Ovary (tissue), 9 donors: ENCODE measurements around the gene B9D1. TPM values are rescaled to one million over a fixed set of nuclear protein-coding genes. Genes with fewer than 3 reads are reported as not detected.

Source experiments
- DNase-seq, 5 donors: peaks; one replicate each; pipeline ENCODE4 v3.0.0-alpha.2; 2019 to 2020
- H3K27ac ChIP-seq, 2 donors: fragments of 200-600 bp; one replicate each; pipeline versions ENCODE4 v1.5.1 to v1.8.0; 2019 to 2022
- H3K27me3 ChIP-seq: fragments of 200-600 bp; one replicate; pipeline ENCODE4 v1.8.0; 2022
- H3K36me3 ChIP-seq: fragments of 200-600 bp; sonication (generic); one replicate; pipeline ENCODE4 v1.5.1; 2019
- H3K4me1 ChIP-seq: one replicate; pipeline ENCODE4 v1.8.1; 2013; ENCODE audit warnings: mild to moderate bottlenecking, moderate library complexity; ENCODE audit not compliant: insufficient read depth
- H3K4me3 ChIP-seq: fragments of 200-600 bp; sonication (generic); one replicate; pipeline ENCODE4 v1.5.1; 2017
- H3K9me3 ChIP-seq, 2 donors: fragments of 200-600 bp in 1 of 2; sonication (generic) in 1 of 2; one replicate each; pipeline versions ENCODE4 v1.5.1 to v1.8.1; 2013 to 2019; ENCODE audit warnings: mild to moderate bottlenecking in 1 of 2, moderate library complexity in 1 of 2
- EP300 ChIP-seq: sonication (generic); formaldehyde crosslinking; IDR thresholded peaks from one replicate; pipeline ENCODE4 v1.6.1; 2017; ENCODE audit warnings: antibody characterized with exemption
- POLR2A ChIP-seq: fragments of 450-650 bp; IDR thresholded peaks from one replicate; pipeline ENCODE4 v1.6.1; 2017; ENCODE audit warnings: antibody characterized with exemption, mild to moderate bottlenecking, moderate library complexity
- WGBS, 3 donors: extraction: QIAGEN DNeasy Blood & Tissue Kit in 1 of 3; methylation state at CpG; one replicate each; pipeline versions ENCODE4 v1.1.5 to v1.1.7; 2013 to 2017; 5-methylcytosine and 5-hydroxymethylcytosine counted together
- intact Hi-C, 4 donors: fragments of 100-400 bp; cut with DNase I; formaldehyde crosslinking; loops; one replicate each; pipeline versions ENCODE4 v1.11.0 to v1.15.1; 2022 to 2023
- polyA plus RNA-seq, 2 donors: library from polyadenylated mRNA; stranded (reverse); fragments of 200-250 nt in 1 of 2; fragments of 350-450 nt in 1 of 2; fragmentation: Illumina TruSeq in 1 of 2; extraction: RNeasy Lipid Tissue Mini Kit (QIAGEN cat#74804) in 1 of 2; gene quantifications; one replicate each; pipeline ENCODE4 v1.2.3, GENCODE V29; 2013 to 2014
- total RNA-seq, 7 donors: library from RNA; depleted of rRNA in 2 of 7; stranded (reverse); fragments of >200 nt in 2 of 7; fragmentation: NEBNext Ultra II Directional in 3 of 7; extraction: Animal tissue kit (Norgen Biotek cat#: 25700) in 3 of 7; gene quantifications; one replicate each; pipeline versions ENCODE4 v1.1.0 to v1.2.4, GENCODE V29; 2016 to 2023
- TF ChIP-seq, protein P1 (sequence below), 3 donors: fragments of 450-650 bp in 2 of 3; fragments of 200-600 bp in 1 of 3; IDR thresholded peaks; one replicate each; pipeline versions ENCODE4 v1.5.1 to v1.8.0; 2016 to 2022; ENCODE audit warnings: antibody characterized with exemption in 3 of 3, mild to moderate bottlenecking in 1 of 3
- donor health status: DM: no; HTN: no; CAD: no; lungs with moderate emphysema.
- donor health status: DM: no; HTN: no; CAD: no.
- donor health status: Bipolar disorder and iron deficiency.
- donor health status: DM: yes; HTN: yes; CAD: no.
- donor health status: DM: no; HTN: no; CAD: no.
- donor health status: DM: yes; HTN: yes; CAD: no.

B9D1 gene
- total and polyA plus RNA-seq, 9 donors = 11.9 to 60.5 (median 22.2) TPM

DNA sequence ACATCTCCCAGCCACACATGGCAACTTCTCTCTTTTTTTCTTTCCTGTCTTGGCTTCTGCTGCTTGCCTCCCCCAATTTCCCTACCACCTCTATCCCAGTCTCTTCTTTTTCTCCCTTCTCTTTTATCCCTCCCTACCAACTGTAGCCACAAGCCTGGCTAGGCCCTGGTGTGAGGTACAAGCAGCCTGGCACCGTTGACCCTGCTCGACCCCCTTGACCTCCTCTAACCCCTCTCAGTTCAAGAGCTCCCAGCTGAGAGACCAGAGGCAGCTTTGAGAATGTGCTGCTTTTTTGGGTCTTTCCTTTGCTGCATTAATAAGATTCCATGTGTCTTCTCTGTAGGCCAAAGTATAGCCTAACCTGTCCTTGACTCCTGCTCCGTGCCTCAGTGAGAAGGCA, 32.3 kb downstream of the B9D1 start:
- H3K27me3 ChIP-seq = no peaks in the 10 kb centered on the region
- H3K27ac ChIP-seq = no peak overlapping the region
- no peaks in the 10 kb centered on the region for H3K4me1 ChIP-seq
- intact Hi-C loops = no loop called here
- no peaks in the 10 kb centered on the region for H3K36me3 ChIP-seq
- 40 to 46% (median 42%) methylated on average over 3 of the region's 3 CpGs for WGBS, 3 donors
- peak in 1 of 5 donors; percentile 30 for DNase-seq
- no peak overlapping the region for H3K4me3 ChIP-seq
- TF ChIP-seq POLR2A = no peak
- no peak for TF ChIP-seq EP300
- TF ChIP-seq, protein P1, sequence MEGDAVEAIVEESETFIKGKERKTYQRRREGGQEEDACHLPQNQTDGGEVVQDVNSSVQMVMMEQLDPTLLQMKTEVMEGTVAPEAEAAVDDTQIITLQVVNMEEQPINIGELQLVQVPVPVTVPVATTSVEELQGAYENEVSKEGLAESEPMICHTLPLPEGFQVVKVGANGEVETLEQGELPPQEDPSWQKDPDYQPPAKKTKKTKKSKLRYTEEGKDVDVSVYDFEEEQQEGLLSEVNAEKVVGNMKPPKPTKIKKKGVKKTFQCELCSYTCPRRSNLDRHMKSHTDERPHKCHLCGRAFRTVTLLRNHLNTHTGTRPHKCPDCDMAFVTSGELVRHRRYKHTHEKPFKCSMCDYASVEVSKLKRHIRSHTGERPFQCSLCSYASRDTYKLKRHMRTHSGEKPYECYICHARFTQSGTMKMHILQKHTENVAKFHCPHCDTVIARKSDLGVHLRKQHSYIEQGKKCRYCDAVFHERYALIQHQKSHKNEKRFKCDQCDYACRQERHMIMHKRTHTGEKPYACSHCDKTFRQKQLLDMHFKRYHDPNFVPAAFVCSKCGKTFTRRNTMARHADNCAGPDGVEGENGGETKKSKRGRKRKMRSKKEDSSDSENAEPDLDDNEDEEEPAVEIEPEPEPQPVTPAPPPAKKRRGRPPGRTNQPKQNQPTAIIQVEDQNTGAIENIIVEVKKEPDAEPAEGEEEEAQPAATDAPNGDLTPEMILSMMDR (IDR thresholded peaks at IDR 0.05) = no peak
- H3K9me3 ChIP-seq = no peaks in the 10 kb centered on the region

- H3K4me1 ChIP-seq = no peaks in the 10 kb centered on the region
- H3K27me3 ChIP-seq = no peaks in the 10 kb centered on the region
- H3K27ac ChIP-seq = no peak overlapping the region
- WGBS, 3 donors = 95 to 100% (median 96%) methylated on average over 2 of the region's 2 CpGs
- peak in 1 of 5 donors; percentile 23 for DNase-seq
- no peak overlapping the region for H3K4me3 ChIP-seq
- TF ChIP-seq, protein P1 (IDR thresholded peaks at IDR 0.05) = no peak
- TF ChIP-seq POLR2A = no peak
- TF ChIP-seq EP300 = no peak
- H3K9me3 ChIP-seq = no peaks in the 10 kb centered on the region
- intact Hi-C loops = no loop called here
- H3K36me3 ChIP-seq = no peaks in the 10 kb centered on the region
Observed at GRCh38 chr17:19329839-19330238, 32.7 kb downstream of the B9D1 start.

- no peaks in the 10 kb centered on the region for H3K36me3 ChIP-seq
Observed at GRCh38 chr17:19329136-19329535, 33.4 kb downstream of the B9D1 start.

DNA sequence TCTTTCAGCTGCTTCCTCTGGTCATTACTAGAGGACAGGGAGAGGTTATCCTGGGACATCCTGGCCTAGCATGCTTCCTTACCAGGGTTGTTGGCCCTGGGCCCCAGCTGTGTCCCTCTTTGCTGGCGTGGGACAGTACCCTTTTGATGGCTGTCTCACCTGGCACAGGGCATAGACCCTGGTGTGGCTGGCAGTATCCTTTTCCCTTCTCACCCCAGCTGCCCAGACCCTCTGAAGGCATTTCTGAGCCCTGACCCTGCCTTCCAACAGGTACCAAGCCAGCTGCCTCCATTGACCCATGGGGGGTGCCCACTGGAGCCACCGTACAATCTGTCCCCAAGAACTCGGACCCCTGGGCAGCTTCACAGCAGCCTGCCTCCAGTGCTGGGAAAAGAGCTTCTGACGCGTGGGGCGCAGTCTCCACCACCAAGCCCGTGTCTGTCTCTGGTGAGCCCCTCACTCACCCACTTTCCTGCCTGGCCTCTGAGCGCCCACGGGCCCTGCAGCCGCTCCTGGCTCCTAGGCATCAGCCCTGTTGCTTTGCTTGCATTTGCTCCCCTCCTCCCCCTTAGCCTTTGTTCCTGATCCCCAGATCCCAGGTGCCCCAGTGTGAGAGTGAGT, 34.0 kb downstream of the B9D1 start:
- no peaks in the 10 kb centered on the region for H3K4me1 ChIP-seq
- no peaks in the 10 kb centered on the region for H3K27me3 ChIP-seq
- WGBS, 3 donors = 96 to 97% (median 96%) methylated on average over 10 of the region's 10 CpGs
- no peak overlapping the region for H3K27ac ChIP-seq
- TF ChIP-seq EP300 (no peak), POLR2A (no peak)
- TF ChIP-seq, protein P1 (IDR thresholded peaks at IDR 0.05) = no peak
- no peak overlapping the region for H3K4me3 ChIP-seq
- DNase-seq = peak in 1 of 5 donors; percentile 27
- no peaks in the 10 kb centered on the region for H3K9me3 ChIP-seq
- intact Hi-C loops = no loop called here
- no peaks in the 10 kb centered on the region for H3K36me3 ChIP-seq

More at GRCh38 chr17:19329136-19329535, 33.4 kb downstream of the B9D1 start:
- no peaks in the 10 kb centered on the region for H3K9me3 ChIP-seq
- no peak overlapping the region for H3K4me3 ChIP-seq
- H3K27ac ChIP-seq = no peak overlapping the region
- DNase-seq = peak in 1 of 5 donors; percentile 21
- intact Hi-C loops = no loop called here
- H3K27me3 ChIP-seq = no peaks in the 10 kb centered on the region
- TF ChIP-seq EP300 = no peak
- TF ChIP-seq POLR2A = no peak
- TF ChIP-seq, protein P1 (IDR thresholded peaks at IDR 0.05) = no peak
- WGBS, 3 donors = 96 to 100% (median 100%) methylated on average over 2 of the region's 2 CpGs
- H3K4me1 ChIP-seq = no peaks in the 10 kb centered on the region
